ENCODE data around the gene SLC22A4.

SLC22A4 gene

GRCh38 chr5:132389051-132389331 lies 94.8 kb downstream of the SLC22A4 start:
- Mint-ChIP-seq H3K4me3 (no peak overlapping the region), H3K27ac (no peak overlapping the region), H3K36me3 (no peaks in the 10 kb centered on the region), H3K27me3 (no peaks in the 10 kb centered on the region), H3K9me3 (ENCODE audit: low read depth) (no peaks in the 10 kb centered on the region), H3K4me1 (ENCODE audit: low read depth) (peaks cover 42% of the 10 kb centered on the region)

GRCh38 chr5:132389585-132390286 lies 95.5 kb downstream of the SLC22A4 start:
- H3K4me3 Mint-ChIP-seq: no peak overlapping the region
- no peak overlapping the region for H3K27ac Mint-ChIP-seq
- no peaks in the 10 kb centered on the region for H3K36me3 Mint-ChIP-seq
- H3K9me3 Mint-ChIP-seq (ENCODE audit: low read depth): no peaks in the 10 kb centered on the region
- H3K27me3 Mint-ChIP-seq: no peaks in the 10 kb centered on the region
- H3K4me1 Mint-ChIP-seq (ENCODE audit: low read depth): peaks cover 47% of the 10 kb centered on the region

GRCh38 chr5:132391247-132391646 lies 97.1 kb downstream of the SLC22A4 start:
- H3K27ac Mint-ChIP-seq: no peak overlapping the region
- H3K9me3 Mint-ChIP-seq (ENCODE audit: low read depth): no peaks in the 10 kb centered on the region
- no peak overlapping the region for H3K4me3 Mint-ChIP-seq
- H3K36me3 Mint-ChIP-seq: peaks cover 2% of the 10 kb centered on the region
- peaks cover 52% of the 10 kb centered on the region for H3K4me1 Mint-ChIP-seq (ENCODE audit: low read depth)
- H3K27me3 Mint-ChIP-seq: no peaks in the 10 kb centered on the region

- H3K27ac Mint-ChIP-seq: no peak overlapping the region
- no peaks in the 10 kb centered on the region for H3K27me3 Mint-ChIP-seq
- peaks cover 2% of the 10 kb centered on the region for H3K36me3 Mint-ChIP-seq
- H3K4me1 Mint-ChIP-seq (ENCODE audit: low read depth): peaks cover 52% of the 10 kb centered on the region
- H3K9me3 Mint-ChIP-seq (ENCODE audit: low read depth): no peaks in the 10 kb centered on the region
- H3K4me3 Mint-ChIP-seq: no peak overlapping the region
Measured at GRCh38 chr5:132391870-132392269, 97.7 kb downstream of the SLC22A4 start.

- H3K9me3 Mint-ChIP-seq (ENCODE audit: low read depth): no peaks in the 10 kb centered on the region
- no peaks in the 10 kb centered on the region for H3K27me3 Mint-ChIP-seq
- H3K36me3 Mint-ChIP-seq: peaks cover 2% of the 10 kb centered on the region
- peaks cover 55% of the 10 kb centered on the region for H3K4me1 Mint-ChIP-seq (ENCODE audit: low read depth)
- H3K4me3 Mint-ChIP-seq: no peak overlapping the region
- H3K27ac Mint-ChIP-seq: peak overlapping the region; percentile 47
Measured at GRCh38 chr5:132392411-132392810, 98.2 kb downstream of the SLC22A4 start.

GRCh38 chr5:132392978-132393825 lies 99.0 kb downstream of the SLC22A4 start:
- H3K36me3 Mint-ChIP-seq: peaks cover 2% of the 10 kb centered on the region
- H3K27me3 Mint-ChIP-seq: no peaks in the 10 kb centered on the region
- no peak overlapping the region for H3K4me3 Mint-ChIP-seq
- no peaks in the 10 kb centered on the region for H3K9me3 Mint-ChIP-seq (ENCODE audit: low read depth)
- no peak overlapping the region for H3K27ac Mint-ChIP-seq
- peaks cover 62% of the 10 kb centered on the region for H3K4me1 Mint-ChIP-seq (ENCODE audit: low read depth)
